ENCODE measurements around the gene CCDC27. TPM values are rescaled to one million over a fixed set of nuclear protein-coding genes. Genes with fewer than 3 reads are reported as not detected.

Gene CCDC27
- total and polyA plus RNA-seq, 2 of the 8 experiments (the other 6 are each of a cell fraction or from before 2014, with no cell fraction given) = 0.15 TPM; not detected in 1

- Histone ChIP-seq H2BK15ac (ENCODE audit: low read length) (no peak overlapping the region), H3K79me2 (ENCODE audit: control insufficient read depth in 1 of 2, insufficient read depth in 2 of 2, low read length in 2 of 2) (no peaks in the 10 kb centered on the region), H2BK12ac (ENCODE audit: low read depth, low read length) (no peak overlapping the region), H3K27ac (ENCODE audit: low read depth, low read length) (no peak overlapping the region), H4K5ac (ENCODE audit: insufficient read length, low read depth, low read length) (no peak overlapping the region), H3K23me2 (ENCODE audit: low read depth, low read length) (no peaks in the 10 kb centered on the region; the same call in 1 of the 2 replicates), H3K9ac (replicated peaks in 1 of 4; ENCODE audit: extremely low read depth in 1 of 4, low read depth in 3 of 4, low read length in 3 of 4) (no peak overlapping the region), H3K4me3 (ENCODE audit: extremely low read depth in 1 of 4, insufficient read depth in 2 of 4, low read depth in 3 of 4, low read length in 4 of 4) (no peak overlapping the region), H2BK5ac (ENCODE audit: low read depth, low read length) (no peak overlapping the region), H3K9me3 (ENCODE audit: insufficient read depth in 2 of 2, low read depth in 1 of 2, low read length in 1 of 2) (no peaks in the 10 kb centered on the region), H3K27me3 (replicated peaks in 1 of 4; ENCODE audit: control insufficient read depth in 3 of 4, extremely low read depth in 1 of 4, insufficient read depth in 3 of 4, low read length in 3 of 4) (no peaks in the 10 kb centered on the region; a peak in 2 of 7 replicates), H3K4me2 (ENCODE audit: insufficient read depth in 1 of 2, low read depth in 2 of 2, low read length in 2 of 2) (no peak overlapping the region), H2AK5ac (ENCODE audit: low read depth, low read length) (no peak overlapping the region), H3K56ac (replicated peaks; ENCODE audit: insufficient read length, low read depth, low read length) (no peak overlapping the region), H2BK20ac (ENCODE audit: low read length) (no peak overlapping the region), H3K14ac (ENCODE audit: insufficient read length) (no peak overlapping the region), H2BK120ac (replicated peaks; ENCODE audit: low read depth, low read length) (no peak overlapping the region), H2AFZ (ENCODE audit: low read length) (no peak overlapping the region), H3K36me3 (ENCODE audit: control insufficient read depth in 2 of 4, insufficient read depth in 4 of 4, low read length in 3 of 4) (peaks cover 10 to 34% (median 27%) of the 10 kb centered on the region in 4 experiments; a peak in 7 of 8 replicates), H4K8ac (ENCODE audit: extremely low read depth, insufficient read depth, low read length) (no peak overlapping the region), H3K4ac (replicated peaks; ENCODE audit: insufficient read length, low read depth, low read length) (no peak overlapping the region), H3K4me1 (replicated peaks in 1 of 4; ENCODE audit: control insufficient read depth in 3 of 4, insufficient read depth in 4 of 4, low read length in 3 of 4) (peaks cover 0 to 19% (median 13%) of the 10 kb centered on the region in 4 experiments; a peak in 5 of 7 replicates), H3K23ac (ENCODE audit: insufficient read length) (no peak overlapping the region), H3K79me1 (ENCODE audit: low read depth, low read length) (no peaks in the 10 kb centered on the region; the same call in 1 of the 2 replicates), H4K20me1 (replicated peaks in 1 of 2; ENCODE audit: control insufficient read depth in 1 of 2, insufficient read depth in 2 of 2, low read length in 2 of 2) (peaks cover 0 to 12% of the 10 kb centered on the region in 2 experiments), H4K91ac (replicated peaks; ENCODE audit: insufficient read length, low read length) (no peak overlapping the region), H3K18ac (ENCODE audit: extremely low read depth, low read length) (no peak overlapping the region)
- FAIRE-seq (no peak), DNase-seq (ENCODE audit: low read depth in 1 of 2, low spot score in 2 of 2) (no peak)
- ChIA-PET POLR2A (ENCODE audit: partially characterized antibody) (interaction anchor here (0.5 to 2.0 kb wide), 8 partner anchors 11 to 111 kb away, joined by 3 to 7 read pairs (median 4); no protein-coding TSS in a partner anchor), CTCF (ENCODE audit: partially characterized antibody) (interaction anchor here (1.1 to 3.6 kb wide), 5 partner anchors 11 to 144 kb away, joined by 3 to 17 read pairs (median 5); no protein-coding TSS in a partner anchor)
- WGBS, 2 experiments (ENCODE audit: extremely low coverage in 1 of 2, insufficient coverage in 1 of 2, insufficient read length in 1 of 2, insufficient replicate concordance in 2 of 2, low coverage in 1 of 2, low lambda C conversion rate in 2 of 2, missing lambda C conversion rate in 1 of 2) = 88% methylated on average over 11 of the region's 12 CpGs; no CpG with 5 or more reads in 1 of the 2 experiments
- TF ChIP-seq SAP30 (IDR thresholded peaks at IDR 0.05; ENCODE audit: insufficient read depth, insufficient replicate concordance, low read length) (no peak), TAF7 (optimal IDR thresholded peaks at IDR 0.05; ENCODE audit: borderline replicate concordance, low read depth, low read length) (no peak), ATF2 (IDR thresholded peaks at IDR 0.05; ENCODE audit: low read length) (no peak), CREB1 (IDR thresholded peaks at IDR 0.05) (no peak), HDAC6 (IDR thresholded peaks at IDR 0.05; ENCODE audit: low read depth, low read length) (no peak)
Measured at GRCh38 chr1:3735027-3735681, 17.1 kb upstream of the CCDC27 start.

Measured in H1 (cell line).